ENCODE results near the gene RAI14.
"Not testable (repeated sequence)": the region's sequence is repeated elsewhere in the genome, so short reads cannot be mapped to it uniquely, and the experiment has no call there.

Gene RAI14

DNA sequence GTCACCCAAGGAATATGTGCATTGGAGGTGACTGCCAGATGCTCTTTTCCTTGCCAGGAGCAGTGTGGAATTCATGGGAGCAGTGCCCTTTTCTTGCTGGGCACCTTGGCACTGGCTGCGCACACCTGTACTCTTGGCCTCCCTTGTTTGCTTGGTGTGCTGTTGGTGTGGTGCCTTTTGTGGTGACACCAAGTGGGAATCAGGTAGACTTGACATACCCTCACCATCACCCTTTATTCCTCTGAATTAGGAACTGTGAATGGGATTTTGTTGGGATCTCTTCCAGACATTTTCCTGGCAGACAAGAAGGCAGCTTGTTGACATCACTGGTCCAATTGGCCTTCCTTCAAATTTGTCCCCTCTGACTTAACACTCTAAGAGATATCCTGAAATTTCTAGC is 82.3 kb downstream of the RAI14 start:
- Histone ChIP-seq H3K4me3 (ENCODE audit: low read depth in 1 of 2, low read length in 2 of 2) (no peak overlapping the region), H3K4me1 (ENCODE audit: insufficient read depth, low read length) (peaks cover 26% of the 10 kb centered on the region), H3K27ac (ENCODE audit: low read depth, low read length) (no peak overlapping the region)

DNA sequence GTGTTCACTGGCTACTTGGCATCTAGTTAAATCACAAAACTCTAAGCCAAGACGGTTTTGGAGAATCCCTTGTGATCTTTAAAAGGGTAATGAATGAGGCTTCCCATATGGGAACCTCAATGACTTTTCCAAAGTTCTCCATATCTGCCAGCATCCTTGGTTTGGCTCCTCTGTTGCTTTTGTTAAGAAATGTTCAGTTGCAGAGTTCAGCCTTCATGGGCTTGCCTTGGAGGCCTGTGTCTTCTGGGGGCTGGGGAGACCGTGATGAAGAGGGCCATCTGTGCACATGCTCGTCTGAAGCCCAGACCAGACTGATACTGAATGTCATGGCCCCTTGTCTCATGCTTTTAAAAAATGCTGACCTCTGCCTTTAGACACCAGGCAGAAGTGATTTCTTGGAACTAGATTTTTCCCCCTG is 84.3 kb downstream of the RAI14 start:
- Histone ChIP-seq H3K4me3 (ENCODE audit: low read depth in 1 of 2, low read length in 2 of 2) (no peak overlapping the region), H3K27me3 (ENCODE audit: control insufficient read depth in 1 of 2, insufficient read depth in 2 of 2, low read length in 2 of 2) (no peaks in the 10 kb centered on the region), H3K27ac (ENCODE audit: low read depth, low read length) (no peak overlapping the region), H3K9ac (ENCODE audit: low read length) (no peak overlapping the region), H3K4me1 (ENCODE audit: insufficient read depth, low read length) (peaks cover 31% of the 10 kb centered on the region), H3K9me3 (ENCODE audit: low read length) (no peaks in the 10 kb centered on the region), H3K36me3 (ENCODE audit: insufficient read depth, low read length) (no peaks in the 10 kb centered on the region)

More for the DNA sequence above, 82.3 kb downstream of the RAI14 start:
- H3K9me3 ChIP-seq (ENCODE audit: low read length), result no peaks in the 10 kb centered on the region
- no peaks in the 10 kb centered on the region for H3K27me3 ChIP-seq (ENCODE audit: control insufficient read depth in 1 of 2, insufficient read depth in 2 of 2, low read length in 2 of 2)
- no peak overlapping the region for H3K9ac ChIP-seq (ENCODE audit: low read length)
- no peaks in the 10 kb centered on the region for H3K36me3 ChIP-seq (ENCODE audit: insufficient read depth, low read length)

DNA sequence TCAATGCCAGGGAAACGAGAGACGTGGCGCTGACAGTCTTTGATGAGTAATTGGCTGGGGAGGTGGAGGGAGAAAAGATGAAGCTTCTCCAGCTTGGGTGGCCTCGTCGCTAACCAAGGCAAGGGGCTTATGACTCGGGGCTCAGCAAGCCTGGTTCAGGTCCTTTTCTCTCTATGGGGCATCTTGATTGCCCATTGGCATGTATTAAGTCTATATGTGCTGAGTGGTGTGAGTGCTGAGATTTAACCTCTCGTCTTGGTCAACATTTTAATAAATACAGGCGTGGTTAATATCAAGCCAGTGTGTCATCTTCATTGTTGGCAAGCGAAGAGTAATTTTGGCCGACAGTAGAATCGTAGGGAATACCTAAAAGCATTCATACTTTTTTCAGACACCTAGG is 85.9 kb downstream of the RAI14 start:
- Histone ChIP-seq H3K27me3 (ENCODE audit: control insufficient read depth in 1 of 2, insufficient read depth in 2 of 2, low read length in 2 of 2) (no peaks in the 10 kb centered on the region), H3K4me3 (ENCODE audit: low read depth in 1 of 2, low read length in 2 of 2) (no peak overlapping the region), H3K27ac (ENCODE audit: low read depth, low read length) (no peak overlapping the region), H3K36me3 (ENCODE audit: insufficient read depth, low read length) (no peaks in the 10 kb centered on the region), H3K4me1 (ENCODE audit: insufficient read depth, low read length) (peaks cover 31% of the 10 kb centered on the region), H3K9ac (ENCODE audit: low read length) (no peak overlapping the region), H3K9me3 (ENCODE audit: low read length) (no peaks in the 10 kb centered on the region)

DNA sequence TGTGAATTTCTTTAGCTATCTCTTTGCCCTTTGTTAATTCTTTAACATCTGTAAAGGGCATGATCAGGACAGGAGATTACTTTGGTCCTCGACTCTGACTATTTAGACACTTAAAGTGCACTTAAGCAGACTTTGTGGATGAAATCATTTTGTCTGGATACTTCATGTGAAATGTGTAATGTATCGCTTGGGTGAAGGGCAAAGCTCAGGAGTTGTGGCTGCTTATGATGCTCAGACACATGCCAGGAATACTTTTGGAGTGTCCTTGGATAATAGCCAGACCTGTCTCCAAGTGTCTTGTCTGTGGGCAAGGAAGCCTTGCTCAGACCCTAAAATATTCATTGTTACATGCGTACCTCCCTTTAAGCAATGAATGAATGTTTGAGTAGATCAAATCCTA is 87.8 kb downstream of the RAI14 start:
- Histone ChIP-seq H3K4me3 (ENCODE audit: low read depth in 1 of 2, low read length in 2 of 2) (no peak overlapping the region), H3K27me3 (ENCODE audit: control insufficient read depth in 1 of 2, insufficient read depth in 2 of 2, low read length in 2 of 2) (no peaks in the 10 kb centered on the region), H3K4me1 (ENCODE audit: insufficient read depth, low read length) (peaks cover 18% of the 10 kb centered on the region), H3K36me3 (ENCODE audit: insufficient read depth, low read length) (no peaks in the 10 kb centered on the region), H3K9me3 (ENCODE audit: low read length) (no peaks in the 10 kb centered on the region), H3K9ac (ENCODE audit: low read length) (no peak overlapping the region), H3K27ac (ENCODE audit: low read depth, low read length) (no peak overlapping the region)

DNA sequence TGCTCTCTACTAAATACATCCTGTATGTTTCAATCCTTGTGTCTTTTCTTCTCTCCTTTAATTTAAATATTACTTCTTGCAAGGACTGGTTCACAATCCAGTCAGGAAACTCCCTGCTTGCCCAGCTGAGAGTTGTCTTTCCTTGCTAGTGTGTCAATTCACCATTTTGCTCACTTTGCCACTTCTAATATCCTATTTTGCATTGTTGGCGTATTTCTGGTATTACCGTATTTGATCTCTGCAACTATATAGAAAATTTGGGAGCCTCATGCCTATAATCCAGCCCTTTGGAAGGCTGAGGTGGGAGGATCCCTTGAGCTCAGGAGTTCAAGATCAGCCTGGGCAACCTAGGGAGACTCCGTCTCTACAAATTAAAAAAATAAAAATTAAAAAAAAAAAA is 92.3 kb downstream of the RAI14 start:
- no peak overlapping the region for H3K27ac ChIP-seq (ENCODE audit: low read depth, low read length)
- H3K4me3 ChIP-seq (ENCODE audit: low read depth in 1 of 2, low read length in 2 of 2), result no peak overlapping the region
- no peaks in the 10 kb centered on the region for H3K27me3 ChIP-seq (ENCODE audit: control insufficient read depth in 1 of 2, insufficient read depth in 2 of 2, low read length in 2 of 2)

DNA sequence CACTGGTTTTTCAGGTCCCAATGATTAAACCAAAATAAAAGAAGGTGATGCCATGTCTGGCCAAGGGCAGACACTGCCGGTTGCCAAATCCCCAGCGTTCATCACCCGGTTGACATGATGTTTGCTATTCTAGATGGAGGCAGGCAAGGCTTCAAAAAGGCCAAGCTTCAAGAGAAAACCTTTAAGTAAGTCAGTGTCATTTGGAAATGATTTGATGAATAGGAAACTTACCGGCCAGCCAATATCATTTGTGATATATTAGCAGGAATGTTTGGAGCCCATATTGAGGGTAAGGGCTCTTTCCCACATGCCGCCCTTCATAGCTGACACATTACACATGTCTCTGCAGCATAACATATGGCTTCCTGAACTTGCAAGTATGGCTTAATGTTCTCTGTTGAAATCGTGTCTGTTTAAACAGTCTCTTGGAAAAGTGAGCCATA is 93.3 kb downstream of the RAI14 start:
- Histone ChIP-seq H3K4me1 (ENCODE audit: insufficient read depth, low read length) (no peaks in the 10 kb centered on the region), H3K9ac (ENCODE audit: low read length) (no peak overlapping the region), H3K4me3 (ENCODE audit: low read depth in 1 of 2, low read length in 2 of 2) (no peak overlapping the region), H3K27me3 (ENCODE audit: control insufficient read depth in 1 of 2, insufficient read depth in 2 of 2, low read length in 2 of 2) (no peaks in the 10 kb centered on the region), H3K36me3 (ENCODE audit: insufficient read depth, low read length) (no peaks in the 10 kb centered on the region), H3K9me3 (ENCODE audit: low read length) (no peaks in the 10 kb centered on the region), H3K27ac (ENCODE audit: low read depth, low read length) (no peak overlapping the region)

More for the DNA sequence above, 92.3 kb downstream of the RAI14 start:
- Histone ChIP-seq H3K4me1 (ENCODE audit: insufficient read depth, low read length) (peaks cover 5% of the 10 kb centered on the region), H3K9me3 (ENCODE audit: low read length) (no peaks in the 10 kb centered on the region), H3K9ac (ENCODE audit: low read length) (no peak overlapping the region), H3K36me3 (ENCODE audit: insufficient read depth, low read length) (no peaks in the 10 kb centered on the region)

DNA sequence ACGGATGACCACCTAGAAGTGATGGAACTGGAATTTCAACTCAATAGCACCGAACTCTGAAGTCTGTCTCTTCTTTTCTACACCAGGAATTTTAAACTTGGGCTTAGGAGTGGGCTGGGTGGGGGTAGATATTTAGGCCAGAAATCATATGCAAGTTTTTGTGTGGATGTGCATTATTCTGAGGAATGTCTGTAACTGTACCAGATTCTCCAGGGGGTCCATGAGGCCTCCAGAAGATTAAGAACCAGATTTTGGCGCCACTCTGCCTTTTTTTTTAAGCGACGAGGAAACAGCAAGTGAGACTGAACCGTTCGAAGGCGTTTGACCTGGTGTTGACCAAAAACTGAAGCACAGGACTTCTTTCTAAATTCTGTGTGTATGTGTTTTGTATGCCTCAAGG is 94.1 kb downstream of the RAI14 start:
- no peaks in the 10 kb centered on the region for H3K4me1 ChIP-seq (ENCODE audit: insufficient read depth, low read length)
- H3K36me3 ChIP-seq (ENCODE audit: insufficient read depth, low read length), result no peaks in the 10 kb centered on the region
- no peaks in the 10 kb centered on the region for H3K27me3 ChIP-seq (ENCODE audit: control insufficient read depth in 1 of 2, insufficient read depth in 2 of 2, low read length in 2 of 2)
- no peak overlapping the region for H3K9ac ChIP-seq (ENCODE audit: low read length)
- H3K9me3 ChIP-seq (ENCODE audit: low read length), result no peaks in the 10 kb centered on the region
- H3K27ac ChIP-seq (ENCODE audit: low read depth, low read length), result no peak overlapping the region
- no peak overlapping the region for H3K4me3 ChIP-seq (ENCODE audit: low read depth in 1 of 2, low read length in 2 of 2)

DNA sequence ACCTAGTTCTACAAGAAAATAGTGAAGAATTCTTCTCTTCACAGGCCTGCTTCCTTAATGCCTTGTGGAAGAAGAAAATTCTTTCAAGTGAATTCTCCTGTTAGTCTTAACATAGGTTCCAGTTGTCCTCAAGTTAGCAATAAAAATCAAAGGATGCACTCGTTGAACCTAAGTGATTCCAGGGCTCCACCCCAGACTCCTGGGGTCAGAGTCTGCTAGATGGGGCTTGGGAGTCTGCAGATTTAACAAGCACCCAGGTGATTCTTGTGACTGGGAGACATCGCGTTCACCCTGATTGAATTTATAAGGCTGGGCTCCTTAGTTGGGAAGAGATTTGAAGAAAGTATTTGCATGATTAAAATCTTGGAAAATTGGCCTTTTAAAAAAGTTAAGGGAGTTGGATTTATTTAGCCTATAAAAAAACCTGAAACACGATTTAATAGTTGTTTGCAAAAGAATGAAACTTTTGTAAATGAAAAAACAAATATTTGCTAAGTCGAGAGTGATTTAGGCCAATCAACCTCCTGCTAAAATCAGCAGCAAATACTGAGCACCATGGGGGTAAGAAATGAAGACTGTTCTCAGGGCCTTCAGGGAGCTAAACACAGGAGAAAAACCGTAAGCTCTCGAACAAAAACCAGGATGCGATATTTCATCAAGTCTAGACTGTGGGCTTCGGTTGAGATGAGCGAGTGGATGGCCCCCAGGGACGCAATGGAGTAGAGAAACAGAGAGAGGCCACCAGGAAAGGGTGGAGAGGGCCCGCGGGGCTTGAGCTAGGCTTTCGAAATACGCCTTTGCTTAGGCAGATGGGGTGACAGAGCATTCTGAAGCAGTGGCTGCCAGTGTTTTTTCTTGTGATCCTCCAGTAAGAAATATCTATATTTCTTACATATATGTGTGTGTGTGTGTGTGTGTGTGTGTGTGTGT is 95.9 kb downstream of the RAI14 start:
- no peaks in the 10 kb centered on the region for H3K27me3 ChIP-seq (ENCODE audit: control insufficient read depth in 1 of 2, insufficient read depth in 2 of 2, low read length in 2 of 2)
- H3K9ac ChIP-seq (ENCODE audit: low read length), result no peak overlapping the region
- no peaks in the 10 kb centered on the region for H3K9me3 ChIP-seq (ENCODE audit: low read length)
- no peaks in the 10 kb centered on the region for H3K4me1 ChIP-seq (ENCODE audit: insufficient read depth, low read length)
- H3K4me3 ChIP-seq (ENCODE audit: low read depth in 1 of 2, low read length in 2 of 2), result no peak overlapping the region
- H3K27ac ChIP-seq (ENCODE audit: low read depth, low read length), result no peak overlapping the region
- no peaks in the 10 kb centered on the region for H3K36me3 ChIP-seq (ENCODE audit: insufficient read depth, low read length)

DNA sequence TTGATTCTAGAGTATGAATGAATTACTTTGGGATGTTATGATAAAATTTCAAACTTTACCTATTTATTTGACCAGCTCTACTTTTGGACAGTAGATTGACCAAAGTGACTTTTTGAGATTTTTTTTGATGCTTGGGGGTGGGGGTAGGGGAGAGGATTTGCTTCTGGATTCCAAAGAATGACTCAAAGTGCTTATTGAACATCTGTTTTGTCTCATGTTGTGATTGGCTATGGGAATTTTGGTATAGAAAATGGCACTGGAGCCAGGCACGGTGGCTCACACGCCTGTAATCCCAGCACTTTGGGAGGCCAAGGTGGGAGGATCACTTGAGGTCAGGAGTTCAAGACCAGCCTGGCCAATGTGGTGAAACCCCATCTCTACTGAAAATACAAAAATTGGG is 97.1 kb downstream of the RAI14 start:
- not testable (repeated sequence) for H3K9ac ChIP-seq (ENCODE audit: low read length); H3K27me3 ChIP-seq (ENCODE audit: control insufficient read depth in 1 of 2, insufficient read depth in 2 of 2, low read length in 2 of 2); H3K27ac ChIP-seq (ENCODE audit: low read depth, low read length); H3K9me3 ChIP-seq (ENCODE audit: low read length); H3K4me3 ChIP-seq (ENCODE audit: low read depth in 1 of 2, low read length in 2 of 2); H3K36me3 ChIP-seq (ENCODE audit: insufficient read depth, low read length); H3K4me1 ChIP-seq (ENCODE audit: insufficient read depth, low read length)

DNA sequence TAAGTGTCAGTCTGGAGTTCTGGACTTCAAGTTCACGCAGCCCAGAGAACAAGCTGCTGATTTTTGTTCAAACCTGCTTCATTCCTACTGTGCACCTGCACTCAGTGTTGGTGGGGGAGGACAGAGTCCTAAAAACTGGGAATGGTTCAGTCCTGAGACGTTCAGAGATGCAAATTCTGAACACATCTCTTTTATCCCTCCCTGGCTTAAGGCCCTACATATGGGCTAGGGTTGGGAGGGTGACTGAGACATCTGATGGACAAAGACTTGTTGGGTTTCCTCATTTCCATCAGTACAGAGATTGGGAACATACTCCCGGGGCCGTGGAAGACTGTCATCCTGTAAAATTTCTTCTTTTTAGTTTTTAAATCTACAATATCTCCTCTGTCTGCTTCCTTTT is 99.8 kb downstream of the RAI14 start:
- Histone ChIP-seq H3K9me3 (ENCODE audit: low read length) (no peaks in the 10 kb centered on the region), H3K4me3 (ENCODE audit: low read depth in 1 of 2, low read length in 2 of 2) (no peak overlapping the region), H3K4me1 (ENCODE audit: insufficient read depth, low read length) (no peaks in the 10 kb centered on the region), H3K27ac (ENCODE audit: low read depth, low read length) (no peak overlapping the region), H3K9ac (ENCODE audit: low read length) (no peak overlapping the region), H3K36me3 (ENCODE audit: insufficient read depth, low read length) (no peaks in the 10 kb centered on the region), H3K27me3 (ENCODE audit: control insufficient read depth in 1 of 2, insufficient read depth in 2 of 2, low read length in 2 of 2) (no peaks in the 10 kb centered on the region)

DNA sequence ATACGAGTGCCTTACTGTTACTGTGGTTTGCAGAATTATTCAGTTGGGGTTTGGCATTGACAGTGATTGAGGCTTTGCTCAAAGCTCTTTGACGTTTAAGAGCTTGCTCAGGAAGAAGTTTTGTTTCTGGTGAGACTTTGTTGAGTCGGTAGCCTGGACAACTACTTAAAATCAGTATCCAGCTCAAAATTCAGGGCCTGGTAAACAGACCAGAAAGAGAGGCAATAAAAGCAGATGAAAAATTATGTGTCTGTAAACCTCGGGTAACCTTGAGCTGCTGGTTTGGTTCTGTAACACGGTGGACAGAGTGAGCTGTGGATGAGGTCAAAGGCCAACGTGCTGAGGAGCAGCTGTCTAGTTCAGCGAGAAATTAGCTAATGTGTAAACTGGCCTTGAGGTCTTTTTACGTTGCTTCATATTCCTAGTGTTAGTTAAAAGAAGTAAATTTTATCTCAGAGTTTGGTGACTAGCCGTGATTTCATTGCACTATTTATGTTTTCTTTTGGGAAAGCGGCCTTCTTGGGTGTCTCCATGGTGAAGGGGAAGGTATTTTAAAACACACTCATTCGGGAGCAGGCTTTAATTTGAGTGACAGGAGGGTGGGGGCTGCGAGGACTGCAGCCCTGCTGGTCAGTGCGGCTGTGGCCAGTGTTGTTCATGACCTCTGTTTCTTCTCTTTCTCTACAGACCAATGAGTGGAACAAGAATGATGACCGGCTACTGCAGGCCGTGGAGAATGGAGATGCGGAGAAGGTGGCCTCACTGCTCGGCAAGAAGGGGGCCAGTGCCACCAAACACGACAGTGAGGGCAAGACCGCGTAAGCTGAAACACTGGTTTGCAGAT is 100.9 kb downstream of the RAI14 start:
- Histone ChIP-seq H3K4me3 (ENCODE audit: low read depth in 1 of 2, low read length in 2 of 2) (no peak overlapping the region), H3K27ac (ENCODE audit: low read depth, low read length) (no peak overlapping the region)

More for the DNA sequence above, 100.9 kb downstream of the RAI14 start:
- Histone ChIP-seq H3K9ac (ENCODE audit: low read length) (no peak overlapping the region), H3K27me3 (ENCODE audit: control insufficient read depth in 1 of 2, insufficient read depth in 2 of 2, low read length in 2 of 2) (no peaks in the 10 kb centered on the region), H3K4me1 (ENCODE audit: insufficient read depth, low read length) (peaks cover 2% of the 10 kb centered on the region), H3K36me3 (ENCODE audit: insufficient read depth, low read length) (no peaks in the 10 kb centered on the region), H3K9me3 (ENCODE audit: low read length) (no peaks in the 10 kb centered on the region)

All from muscle layer of colon (tissue), 2 donors.